Body of pancreas (tissue), 4 donors: ENCODE data around the gene MRPS11.

Source experiments
- CTCF ChIP-seq, 7 experiments: fragments of 450-650 bp in 4 of 7; fragments of 200-600 bp in 3 of 7; sonication (generic) in 3 of 7; IDR thresholded peaks; one replicate each; pipeline ENCODE4 v1.5.1; 2016 to 2019; ENCODE audit warnings: antibody characterized with exemption in 7 of 7
- POLR2A ChIP-seq, 3 donors: fragments of 450-650 bp; IDR thresholded peaks; one replicate each; pipeline ENCODE4 v1.6.1; 2016; ENCODE audit warnings: antibody characterized with exemption in 3 of 3, mild to moderate bottlenecking in 2 of 3

DNA sequence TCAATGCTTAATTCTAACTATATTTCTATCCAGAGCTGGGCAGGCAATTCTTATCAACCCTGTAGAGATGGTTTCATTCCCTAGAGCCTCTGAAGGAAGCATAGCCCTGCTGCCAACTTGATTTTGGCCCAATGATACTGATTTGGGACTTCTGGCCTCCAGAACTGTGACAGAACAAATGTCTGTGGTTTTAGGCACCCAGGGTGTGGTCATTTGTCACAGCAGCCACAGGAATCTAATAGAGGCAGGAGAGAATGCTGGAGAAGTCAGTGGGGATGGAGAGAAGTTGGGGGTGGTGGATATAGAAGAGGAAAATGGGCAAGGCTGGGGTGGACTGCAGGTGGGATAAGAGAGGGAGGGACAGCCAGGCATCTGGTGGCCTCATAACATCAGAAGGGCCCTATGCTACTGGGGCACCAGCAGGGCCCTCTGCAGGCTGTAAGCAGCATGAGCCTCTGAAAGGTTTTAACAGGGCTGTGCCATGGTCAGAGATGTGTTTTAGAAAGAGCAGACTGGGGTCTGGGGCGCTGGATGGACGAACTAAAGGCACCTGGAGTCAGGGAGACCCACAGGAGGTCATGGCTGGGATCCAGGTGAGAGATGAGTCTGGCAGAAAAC lies 19.8 kb downstream of the MRPS11 start:
- TF ChIP-seq CTCF (IDR thresholded peaks at IDR 0.05) (no peak), POLR2A (IDR thresholded peaks at IDR 0.05) (no peak)
